HG03175 (cell line): ENCODE measurements around the gene TLCD2.
"Not testable (repeated sequence)": the region's sequence is repeated elsewhere in the genome, so short reads cannot be mapped to it uniquely, and the experiment has no call there.

Source experiments
- ATAC-seq: cut with Tn5 transposase; IDR thresholded peaks from one replicate; pipeline ENCODE4 v1.9.1; 2021; ENCODE audit warnings: mild to moderate bottlenecking, moderate library complexity; ENCODE audit not compliant: unreplicated experiment

Gene TLCD2

DNA sequence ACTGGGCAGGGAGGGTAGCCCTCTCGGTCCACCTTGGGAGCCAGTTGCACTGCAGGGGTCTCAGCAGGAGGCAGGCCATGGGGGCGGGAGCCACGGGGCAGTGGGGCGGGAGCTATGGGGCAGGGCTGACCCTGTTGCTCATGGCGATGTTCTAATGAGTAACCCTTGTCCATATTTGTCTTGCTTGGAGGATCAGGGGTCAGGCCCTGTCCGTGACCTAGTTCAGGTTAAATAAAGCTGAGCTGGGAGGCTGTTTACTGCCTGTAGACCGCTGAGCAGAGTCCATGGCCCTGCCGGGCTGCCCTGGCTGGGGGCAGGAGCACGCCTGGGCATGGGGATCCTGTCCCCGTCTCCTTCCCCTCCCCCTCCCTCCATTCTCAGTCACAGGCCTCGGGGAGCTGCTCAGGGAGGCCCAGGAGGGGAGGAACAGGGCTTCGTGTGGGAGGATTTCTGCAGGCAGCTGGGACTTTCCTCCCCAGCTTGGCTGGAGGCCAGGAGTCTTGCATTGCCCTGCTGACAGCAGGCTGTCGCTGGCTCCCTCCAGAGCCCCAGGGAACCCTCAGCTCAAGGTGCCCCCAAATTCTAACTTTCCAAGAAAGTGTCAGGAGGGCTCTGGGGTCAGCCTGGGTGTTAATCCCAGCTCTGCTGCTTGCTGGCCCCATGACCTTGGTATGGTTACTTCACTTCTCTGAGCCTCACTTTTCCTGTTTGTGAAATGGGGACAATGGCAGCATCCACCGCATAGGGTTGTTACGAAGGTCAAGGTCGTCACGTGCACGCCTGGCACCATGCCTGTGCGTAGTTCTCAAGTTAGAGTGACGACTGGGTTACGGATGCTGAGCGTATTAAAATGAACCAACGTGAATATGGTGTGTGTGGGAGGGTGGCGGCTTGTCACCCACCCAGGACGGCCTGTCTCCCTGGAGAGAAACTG, 26.4 kb upstream of the TLCD2 start:
- no peak for ATAC-seq

DNA sequence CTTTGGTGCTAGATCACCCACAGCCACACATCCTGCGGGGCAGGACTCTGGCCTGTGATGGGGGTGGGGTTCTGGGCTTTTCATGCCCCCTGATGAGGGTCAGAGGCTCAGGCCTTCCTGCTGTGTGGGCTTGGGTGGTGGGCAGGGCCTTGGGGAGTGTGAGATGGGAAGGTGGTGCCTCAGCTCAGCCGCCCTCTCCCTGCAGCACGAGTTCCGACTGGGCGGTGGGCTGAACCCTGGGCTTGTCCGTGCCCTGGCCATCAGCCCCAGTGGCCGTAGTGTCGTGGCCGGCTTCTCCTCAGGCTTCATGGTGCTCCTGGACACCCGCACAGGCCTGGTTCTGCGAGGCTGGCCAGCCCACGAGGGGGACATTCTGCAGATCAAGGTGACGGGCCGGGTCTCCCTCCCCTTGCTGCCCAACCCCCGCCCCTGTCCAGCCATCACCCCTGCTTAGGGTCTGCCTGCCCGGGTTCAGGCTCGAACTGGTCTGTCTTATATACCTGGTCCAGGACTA, 25.7 kb upstream of the TLCD2 start:
- no peak for ATAC-seq

DNA sequence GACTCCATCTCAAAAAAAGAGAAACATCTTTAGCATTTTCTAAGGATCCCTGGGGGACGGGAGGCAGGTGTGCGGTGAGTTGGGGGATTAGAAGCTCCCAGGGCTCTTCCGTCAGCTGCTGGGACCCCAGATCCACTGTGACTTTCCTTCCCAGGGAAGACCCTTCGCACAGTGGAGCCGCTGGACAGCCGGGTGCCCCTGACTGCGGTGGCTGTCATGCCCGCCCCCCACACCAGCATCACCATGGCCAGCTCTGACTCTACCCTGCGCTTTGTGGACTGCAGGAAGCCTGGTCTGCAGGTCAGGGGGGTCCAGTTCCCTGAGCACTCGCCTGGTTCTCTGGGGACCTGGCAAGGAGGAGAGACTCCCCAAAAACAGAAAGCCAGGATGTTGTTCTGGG, 25.2 kb upstream of the TLCD2 start:
- no peak for ATAC-seq

DNA sequence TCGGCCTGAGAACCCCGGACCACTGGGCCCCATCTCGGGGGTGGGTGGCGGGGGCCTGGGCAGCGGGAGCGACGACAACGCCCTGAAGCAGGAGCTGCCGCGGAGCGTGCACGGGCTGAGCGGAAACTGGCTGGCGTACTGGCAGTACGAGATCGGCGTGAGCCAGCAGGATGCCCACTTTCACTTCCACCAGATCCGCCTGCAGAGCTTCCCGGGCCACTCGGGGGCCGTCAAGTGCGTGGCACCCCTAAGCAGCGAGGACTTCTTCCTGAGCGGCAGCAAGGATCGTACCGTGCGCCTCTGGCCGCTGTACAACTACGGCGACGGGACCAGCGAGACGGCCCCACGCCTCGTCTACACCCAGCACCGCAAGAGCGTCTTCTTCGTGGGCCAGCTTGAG, 23.6 kb upstream of the TLCD2 start:
- ATAC-seq: no peak

DNA sequence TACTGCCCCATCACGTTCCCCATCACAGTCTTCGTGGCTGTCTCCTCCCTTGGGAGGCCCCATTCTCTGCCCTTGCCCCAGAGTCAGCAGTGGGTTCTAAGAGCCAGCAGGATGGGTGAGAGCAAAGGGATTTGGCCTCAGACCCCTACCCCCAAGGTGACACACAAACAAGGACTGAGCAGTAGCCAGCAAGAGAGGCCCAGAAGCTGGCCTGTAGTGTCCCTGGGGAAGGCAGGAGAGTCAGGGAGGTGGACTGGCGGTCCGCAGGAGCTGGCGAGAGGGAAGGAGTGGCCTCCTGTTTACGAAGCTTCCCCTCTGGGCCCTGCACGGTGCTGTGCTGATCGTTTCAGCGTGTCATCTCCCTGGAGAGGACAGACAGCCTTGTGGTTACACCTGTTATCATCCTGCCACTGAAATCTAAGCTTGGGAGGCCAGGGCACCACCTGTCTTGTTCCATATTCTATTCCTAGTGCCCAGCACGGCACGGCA, 22.7 kb upstream of the TLCD2 start:
- ATAC-seq: no peak

DNA sequence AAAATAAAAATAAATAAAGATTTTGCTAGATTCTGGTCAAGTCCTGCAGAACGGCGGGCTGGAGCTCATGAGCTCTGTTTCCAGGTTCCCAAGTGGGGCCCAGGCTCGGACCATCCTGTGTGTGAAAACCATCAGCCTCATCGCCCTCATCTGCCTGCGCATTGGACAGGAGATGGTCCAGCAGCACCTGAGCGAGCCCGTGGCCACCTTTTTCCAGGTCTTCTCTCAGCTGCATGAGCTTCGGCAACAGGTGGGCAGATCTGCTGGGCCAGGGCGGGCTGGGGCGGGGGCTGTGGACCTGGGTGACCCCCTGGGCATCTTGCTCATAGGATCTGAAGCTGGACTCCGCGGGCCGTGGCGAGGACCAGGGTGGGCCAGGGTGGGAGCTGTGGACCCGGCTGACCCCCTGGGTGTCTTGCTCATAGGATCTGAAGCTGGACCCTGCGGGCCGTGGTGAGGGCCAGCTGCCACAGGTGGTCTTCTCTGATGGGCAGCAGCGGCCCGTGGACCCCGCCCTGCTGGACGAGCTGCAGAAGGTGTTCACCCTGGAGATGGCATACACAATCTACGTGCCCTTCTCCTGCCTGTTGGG, 22.2 kb upstream of the TLCD2 start:
- ATAC-seq: no peak

DNA sequence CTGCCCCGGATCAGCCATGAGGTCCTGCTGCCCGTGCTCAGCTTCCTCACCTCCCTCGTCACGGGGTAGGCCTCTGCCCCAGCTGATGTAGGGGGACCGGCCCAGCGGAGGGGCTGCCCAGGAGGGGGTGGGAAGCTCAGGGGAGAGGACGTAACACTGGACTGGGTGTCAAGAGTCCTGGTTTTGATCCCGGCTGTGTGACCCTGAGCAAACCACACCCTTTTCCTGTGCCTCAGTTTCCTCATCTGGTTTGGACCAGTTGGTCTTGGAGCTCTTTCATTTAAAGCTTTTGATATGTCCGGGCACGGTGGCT, 21.0 kb upstream of the TLCD2 start:
- ATAC-seq: no peak

DNA sequence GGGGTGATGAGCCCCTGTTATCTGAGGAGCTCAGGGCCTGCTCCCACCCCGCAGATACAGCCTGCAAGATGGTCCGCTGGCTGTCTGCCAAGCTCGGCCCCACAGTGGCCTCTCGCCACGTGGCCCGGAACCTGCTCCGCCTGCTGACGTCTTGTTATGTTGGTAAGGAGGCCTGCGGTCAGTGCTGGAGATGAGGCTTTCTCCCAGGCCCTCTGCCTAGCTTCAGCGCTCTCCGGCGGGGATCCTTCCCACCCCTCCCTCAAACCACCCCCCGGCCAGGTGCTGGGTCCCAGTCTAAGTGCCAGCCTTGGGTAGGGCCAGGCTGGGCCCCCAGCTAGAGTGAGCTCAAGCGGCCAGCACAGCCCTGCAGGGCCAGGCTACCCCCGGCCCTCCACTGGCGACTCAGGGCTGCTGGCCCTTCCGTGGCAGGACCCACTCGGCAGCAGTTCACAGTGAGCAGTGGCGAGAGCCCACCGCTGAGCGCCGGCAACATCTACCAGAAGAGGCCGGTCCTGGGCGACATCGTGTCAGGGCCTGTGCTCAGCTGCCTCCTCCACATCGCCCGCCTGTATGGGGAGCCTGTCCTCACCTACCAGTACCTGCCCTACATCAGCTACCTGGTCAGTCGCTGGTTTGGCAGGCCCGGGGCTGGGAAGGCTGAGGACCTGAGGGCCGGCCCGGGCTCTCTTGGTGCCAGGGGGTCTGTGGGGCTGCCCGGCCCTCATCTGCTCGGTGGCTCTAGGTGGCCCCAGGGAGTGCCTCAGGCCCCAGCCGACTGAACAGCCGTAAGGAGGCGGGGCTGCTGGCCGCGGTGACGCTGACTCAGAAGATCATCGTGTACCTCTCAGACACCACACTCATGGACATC, 20.4 kb upstream of the TLCD2 start:
- no peak for ATAC-seq

DNA sequence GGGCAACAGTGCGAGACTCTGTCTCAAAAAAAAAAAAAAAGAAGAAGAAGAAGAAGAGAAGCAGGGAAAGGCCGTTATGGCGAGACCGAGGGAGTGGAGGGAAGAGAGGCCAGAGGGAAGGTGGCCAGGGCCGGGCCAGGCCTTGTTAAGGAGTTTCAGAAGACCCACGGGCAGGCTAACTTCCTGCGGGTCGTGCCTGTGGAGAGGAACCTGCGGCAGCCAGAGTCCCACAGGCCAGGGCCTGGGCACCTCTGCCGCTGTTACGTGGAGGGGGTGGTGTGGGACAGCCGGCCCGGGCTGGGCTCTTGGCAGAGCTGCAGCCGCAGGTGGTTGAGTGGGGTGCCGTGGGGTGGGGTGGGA, 19.8 kb upstream of the TLCD2 start:
- no peak for ATAC-seq

DNA sequence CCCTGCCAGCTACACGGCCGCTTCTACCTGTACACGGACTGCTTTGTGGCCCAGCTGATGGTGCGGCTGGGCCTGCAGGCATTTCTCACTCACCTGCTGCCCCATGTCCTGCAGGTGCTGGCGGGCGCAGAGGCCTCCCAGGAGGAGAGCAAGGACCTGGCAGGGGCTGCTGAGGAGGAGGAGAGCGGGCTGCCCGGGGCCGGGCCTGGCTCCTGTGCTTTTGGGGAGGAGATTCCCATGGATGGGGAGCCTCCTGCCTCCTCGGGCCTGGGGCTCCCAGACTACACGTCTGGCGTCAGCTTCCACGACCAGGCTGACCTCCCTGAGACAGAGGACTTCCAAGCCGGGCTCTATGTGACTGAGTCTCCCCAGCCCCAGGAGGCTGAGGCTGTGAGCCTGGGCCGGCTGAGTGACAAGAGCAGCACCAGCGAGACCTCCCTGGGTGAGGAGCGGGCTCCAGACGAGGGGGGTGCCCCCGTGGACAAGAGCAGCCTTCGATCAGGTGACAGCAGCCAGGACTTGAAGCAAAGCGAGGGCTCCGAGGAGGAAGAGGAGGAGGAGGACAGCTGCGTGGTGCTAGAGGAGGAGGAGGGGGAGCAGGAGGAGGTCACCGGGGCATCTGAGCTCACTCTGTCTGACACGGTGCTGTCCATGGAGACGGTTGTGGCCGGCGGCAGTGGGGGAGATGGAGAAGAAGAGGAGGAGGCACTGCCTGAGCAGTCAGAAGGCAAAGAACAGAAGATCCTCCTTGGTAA, 17.9 kb upstream of the TLCD2 start:
- no peak for ATAC-seq

DNA sequence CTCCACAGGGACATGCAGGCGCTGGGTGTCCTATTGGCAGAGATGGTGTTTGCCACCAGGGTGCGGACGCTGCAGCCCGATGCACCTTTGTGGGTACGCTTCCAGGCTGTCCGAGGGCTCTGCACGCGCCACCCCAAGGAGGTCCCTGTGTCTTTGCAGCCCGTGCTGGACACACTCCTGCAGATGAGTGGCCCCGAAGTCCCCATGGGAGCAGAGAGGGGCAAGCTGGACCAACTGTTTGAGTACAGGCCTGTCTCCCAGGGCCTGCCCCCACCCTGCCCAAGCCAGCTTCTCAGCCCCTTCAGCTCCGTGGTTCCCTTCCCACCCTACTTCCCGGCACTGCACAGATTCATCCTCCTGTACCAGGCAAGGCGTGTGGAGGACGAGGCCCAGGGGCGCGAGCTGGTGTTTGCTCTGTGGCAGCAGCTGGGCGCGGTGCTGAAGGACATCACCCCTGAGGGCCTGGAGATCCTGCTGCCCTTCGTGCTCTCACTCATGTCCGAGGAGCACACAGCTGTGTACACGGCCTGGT, 17.1 kb upstream of the TLCD2 start:
- ATAC-seq: no peak

DNA sequence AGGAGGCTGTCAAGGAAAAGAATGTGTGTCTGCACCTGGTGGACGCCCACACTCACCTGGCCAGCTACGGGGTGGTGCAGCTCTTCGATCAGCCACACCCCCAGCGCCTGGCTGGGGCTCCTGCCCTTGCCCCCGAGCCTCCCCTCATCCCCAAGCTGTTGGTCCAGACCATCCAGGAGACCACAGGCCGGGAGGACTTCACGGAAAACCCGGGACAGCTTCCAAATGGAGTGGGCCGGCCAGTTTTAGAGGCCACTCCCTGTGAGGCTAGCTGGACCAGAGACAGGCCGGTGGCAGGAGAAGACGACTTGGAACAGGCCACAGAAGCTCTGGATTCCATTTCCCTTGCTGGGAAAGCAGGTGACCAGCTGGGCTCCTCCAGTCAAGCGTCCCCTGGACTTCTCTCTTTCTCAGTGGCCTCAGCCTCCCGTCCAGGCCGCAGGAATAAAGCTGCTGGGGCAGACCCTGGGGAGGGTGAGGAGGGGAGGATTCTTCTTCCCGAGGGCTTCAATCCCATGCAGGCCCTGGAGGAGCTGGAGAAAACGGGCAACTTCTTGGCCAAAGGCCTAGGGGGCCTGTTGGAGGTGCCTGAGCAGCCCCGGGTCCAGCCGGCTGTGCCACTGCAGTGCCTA, 16.6 kb upstream of the TLCD2 start:
- ATAC-seq: no peak

DNA sequence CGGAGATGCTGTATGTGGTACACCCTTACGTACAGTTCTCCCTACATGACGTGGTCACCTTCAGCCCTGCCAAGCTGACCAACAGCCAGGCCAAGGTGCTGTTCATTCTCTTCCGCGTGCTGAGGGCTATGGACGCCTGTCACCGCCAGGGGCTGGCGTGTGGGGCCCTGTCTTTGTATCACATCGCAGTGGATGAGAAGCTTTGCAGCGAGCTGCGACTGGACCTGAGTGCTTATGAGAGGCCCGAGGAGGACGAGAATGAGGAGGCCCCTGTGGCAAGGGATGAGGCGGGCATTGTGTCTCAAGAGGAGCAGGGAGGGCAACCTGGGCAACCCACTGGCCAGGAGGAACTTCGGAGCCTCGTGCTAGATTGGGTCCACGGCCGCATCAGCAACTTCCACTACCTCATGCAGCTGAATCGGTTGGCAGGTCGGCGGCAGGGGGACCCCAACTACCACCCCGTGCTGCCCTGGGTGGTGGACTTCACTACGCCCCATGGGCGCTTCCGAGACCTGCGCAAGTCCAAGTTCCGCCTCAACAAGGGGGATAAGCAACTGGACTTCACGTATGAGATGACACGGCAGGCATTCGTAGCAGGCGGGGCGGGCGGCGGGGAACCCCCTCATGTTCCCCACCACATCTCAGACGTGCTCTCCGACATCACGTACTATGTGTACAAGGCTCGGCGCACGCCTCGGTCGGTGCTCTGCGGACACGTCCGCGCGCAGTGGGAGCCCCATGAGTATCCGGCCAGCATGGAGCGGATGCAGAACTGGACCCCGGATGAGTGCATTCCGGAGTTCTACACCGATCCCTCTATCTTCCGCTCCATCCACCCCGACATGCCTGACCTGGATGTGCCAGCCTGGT, 15.7 kb upstream of the TLCD2 start:
- no peak for ATAC-seq

DNA sequence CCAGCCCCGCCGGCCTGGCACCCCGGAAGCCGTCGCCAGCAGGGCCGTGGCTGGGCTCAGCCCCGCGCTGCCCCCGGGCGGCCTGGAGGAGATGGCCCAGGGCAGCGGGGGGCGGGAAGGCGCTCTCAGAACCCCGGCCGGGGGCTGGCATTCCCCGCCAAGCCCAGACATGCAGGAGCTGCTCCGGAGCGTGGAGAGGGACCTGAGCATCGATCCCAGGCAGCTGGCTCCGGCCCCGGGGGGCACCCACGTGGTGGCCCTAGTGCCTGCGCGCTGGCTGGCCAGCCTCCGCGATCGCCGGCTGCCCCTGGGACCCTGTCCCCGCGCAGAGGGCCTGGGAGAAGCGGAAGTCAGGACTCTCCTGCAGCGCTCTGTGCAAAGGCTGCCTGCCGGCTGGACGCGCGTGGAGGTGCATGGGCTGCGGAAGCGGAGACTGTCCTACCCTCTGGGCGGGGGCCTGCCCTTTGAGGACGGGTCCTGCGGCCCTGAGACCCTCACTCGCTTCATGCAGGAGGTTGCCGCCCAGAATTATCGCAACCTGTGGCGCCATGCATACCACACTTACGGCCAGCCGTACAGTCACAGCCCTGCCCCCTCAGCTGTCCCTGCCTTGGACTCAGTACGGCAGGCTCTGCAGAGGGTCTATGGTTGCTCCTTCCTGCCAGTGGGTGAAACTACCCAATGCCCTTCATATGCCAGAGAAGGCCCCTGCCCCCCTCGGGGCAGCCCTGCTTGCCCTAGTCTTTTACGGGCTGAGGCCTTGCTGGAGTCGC, 14.9 kb upstream of the TLCD2 start:
- peak; percentile 36 for ATAC-seq

DNA sequence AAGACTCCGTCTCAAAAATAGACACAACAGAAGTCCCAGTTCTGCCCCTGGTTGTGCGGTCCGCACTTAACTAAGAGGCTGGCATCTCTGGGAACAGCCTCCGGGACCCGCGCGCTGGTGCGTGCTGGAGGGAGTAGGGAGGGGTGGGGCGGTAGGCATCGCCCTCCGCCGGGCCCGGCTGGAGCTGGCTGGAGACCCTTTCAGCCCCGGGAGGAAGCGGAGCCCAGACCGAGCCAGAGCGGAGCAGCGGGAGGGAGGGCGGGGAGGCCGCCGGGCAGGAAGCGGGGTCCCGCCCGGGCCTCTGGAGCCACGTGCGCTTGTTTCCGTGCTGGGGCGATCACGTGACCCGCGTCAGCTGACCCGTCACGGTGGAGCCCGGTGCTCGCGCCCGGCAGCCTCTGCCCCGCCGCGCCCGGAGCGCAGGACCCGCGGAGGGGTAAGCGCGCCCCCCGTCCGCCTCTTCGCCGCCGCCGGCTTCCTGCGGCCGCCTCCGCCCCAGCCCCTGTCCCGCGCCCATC, 14.2 kb upstream of the TLCD2 start, which contains the start of gene WDR81:
Gene WDR81, plus strand, starts transcription at position 354 of the 518 bp plus-strand sequence. CDS start 256 bp downstream, outside the sequence.
- peak; percentile 54 for ATAC-seq

DNA sequence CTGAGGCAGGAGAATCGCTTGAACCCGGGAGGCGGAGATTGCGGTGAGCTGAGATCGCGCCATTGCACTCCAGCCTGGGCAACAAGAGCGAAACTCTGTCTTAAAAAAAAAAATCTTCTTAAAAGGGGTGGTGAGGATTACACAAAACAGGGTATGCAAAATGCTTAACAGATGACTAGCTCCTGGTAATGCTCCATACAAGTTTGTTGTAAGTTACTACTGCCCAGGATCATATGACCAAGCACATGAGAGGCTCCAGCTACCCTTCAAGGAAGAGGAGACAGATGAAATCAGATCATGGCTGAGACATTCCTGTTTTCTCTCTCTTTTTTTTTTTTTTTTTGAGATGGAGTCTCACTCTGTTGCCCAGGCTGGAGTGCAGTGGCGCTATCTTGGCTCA, 11.8 kb upstream of the TLCD2 start:
- not testable (repeated sequence) for ATAC-seq

DNA sequence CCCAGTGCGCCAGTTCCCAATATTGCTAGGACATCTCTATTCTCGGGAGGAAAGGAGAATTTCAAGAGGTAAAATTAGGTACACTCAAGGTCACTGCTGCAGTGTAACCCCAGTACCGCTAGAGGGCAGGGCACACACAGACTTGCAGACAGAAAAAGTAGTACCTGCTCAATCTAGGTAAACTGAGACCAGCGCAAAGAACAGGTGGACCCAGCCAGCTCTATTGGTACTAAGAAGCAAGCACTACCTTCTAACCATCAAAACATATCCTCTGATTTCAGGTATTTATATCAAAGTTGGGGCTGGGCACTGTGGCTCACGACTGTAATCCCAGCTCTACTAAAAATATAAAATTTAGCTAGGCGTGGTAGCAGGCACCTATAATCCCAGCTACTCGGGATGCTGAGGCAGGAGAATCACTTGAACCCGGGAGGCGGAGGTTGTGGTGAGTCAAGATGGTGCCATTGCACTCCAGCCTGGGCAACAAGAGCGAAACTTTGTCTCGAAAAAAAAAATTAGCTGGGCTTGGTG, 10.7 kb upstream of the TLCD2 start:
- ATAC-seq: no peak
